Measurements from ENCODE around the gene MPG.

DNA sequence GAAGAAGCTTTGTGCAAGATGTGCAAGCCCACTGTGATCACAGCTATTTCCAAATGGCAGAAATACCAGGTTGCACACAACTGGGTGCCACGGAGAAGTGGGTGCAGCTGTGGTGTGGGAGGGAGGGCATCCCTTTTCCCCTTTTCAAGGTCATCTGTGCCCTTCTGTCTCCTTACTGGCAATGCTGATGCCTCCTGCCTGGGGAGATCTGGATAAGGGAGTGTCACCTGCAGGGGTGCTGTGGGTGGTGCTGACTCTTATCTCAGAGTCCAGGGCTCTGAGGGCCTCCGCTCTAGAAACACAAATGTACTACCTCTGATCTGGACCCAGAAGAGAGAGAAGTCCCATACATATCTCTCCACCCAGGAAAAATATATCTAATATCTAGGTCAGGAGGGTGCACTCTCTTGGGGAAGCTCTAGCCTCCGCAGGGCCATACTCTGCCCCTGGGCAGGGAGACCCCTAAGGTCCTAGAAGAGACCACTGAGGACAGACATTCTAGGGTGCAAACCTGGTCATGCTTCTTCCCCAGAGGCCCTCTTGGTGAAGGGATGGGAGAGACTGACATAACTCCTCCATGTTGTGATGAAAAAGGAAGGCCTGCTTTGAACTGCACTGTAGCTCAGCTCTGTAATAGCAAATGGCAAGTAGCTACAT is 41.9 kb downstream of the MPG start:
- TF ChIP-seq, protein P1, sequence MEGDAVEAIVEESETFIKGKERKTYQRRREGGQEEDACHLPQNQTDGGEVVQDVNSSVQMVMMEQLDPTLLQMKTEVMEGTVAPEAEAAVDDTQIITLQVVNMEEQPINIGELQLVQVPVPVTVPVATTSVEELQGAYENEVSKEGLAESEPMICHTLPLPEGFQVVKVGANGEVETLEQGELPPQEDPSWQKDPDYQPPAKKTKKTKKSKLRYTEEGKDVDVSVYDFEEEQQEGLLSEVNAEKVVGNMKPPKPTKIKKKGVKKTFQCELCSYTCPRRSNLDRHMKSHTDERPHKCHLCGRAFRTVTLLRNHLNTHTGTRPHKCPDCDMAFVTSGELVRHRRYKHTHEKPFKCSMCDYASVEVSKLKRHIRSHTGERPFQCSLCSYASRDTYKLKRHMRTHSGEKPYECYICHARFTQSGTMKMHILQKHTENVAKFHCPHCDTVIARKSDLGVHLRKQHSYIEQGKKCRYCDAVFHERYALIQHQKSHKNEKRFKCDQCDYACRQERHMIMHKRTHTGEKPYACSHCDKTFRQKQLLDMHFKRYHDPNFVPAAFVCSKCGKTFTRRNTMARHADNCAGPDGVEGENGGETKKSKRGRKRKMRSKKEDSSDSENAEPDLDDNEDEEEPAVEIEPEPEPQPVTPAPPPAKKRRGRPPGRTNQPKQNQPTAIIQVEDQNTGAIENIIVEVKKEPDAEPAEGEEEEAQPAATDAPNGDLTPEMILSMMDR (IDR thresholded peaks at IDR 0.05) = no peak
- TF ChIP-seq EZH2 (IDR thresholded peaks at IDR 0.05; ENCODE audit: borderline replicate concordance, insufficient read depth, low read depth, low read length, poor library complexity, severe bottlenecking) = no peak
